Stimulated activated naive B cell treated with anti-CD40 and anti-IgM and Interleukin-4, amounts not matched to agents 10 μg/mL and 1 μg/mL and 100 μg/mL, for 72 hours (primary cell): Measurements from ENCODE around the gene TMED8.

Experiments used
- ATAC-seq, 2 donors: fragments of 150-1000 bp; cut with Tn5 transposase; replicated peaks; 2 replicates each; pipeline ENCODE4 v1.10.0; 2021; ENCODE audit warnings: moderate library complexity in 1 of 2
- DNase-seq: peaks from one replicate; pipeline ENCODE4 v3.0.0; 2021
- H3K27ac Mint-ChIP-seq: one replicate; pipeline ENCODE4 v1.8.0; 2022; ENCODE audit warnings: mild to moderate bottlenecking, mixed read lengths
- H3K27me3 Mint-ChIP-seq, 2 donors: one replicate each; pipeline ENCODE4 v1.8.0; 2022; ENCODE audit warnings: mixed read lengths in 2 of 2
- H3K36me3 Mint-ChIP-seq, 2 donors: one replicate each; pipeline ENCODE4 v1.8.0; 2022; ENCODE audit warnings: mixed read lengths in 2 of 2, mild to moderate bottlenecking in 1 of 2
- H3K4me1 Mint-ChIP-seq, 2 donors: one replicate each; pipeline ENCODE4 v1.8.0; 2022; ENCODE audit warnings: mixed read lengths in 2 of 2, mild to moderate bottlenecking in 1 of 2
- H3K4me3 Mint-ChIP-seq, 2 donors: one replicate each; pipeline ENCODE4 v1.8.0; 2022; ENCODE audit warnings: mild to moderate bottlenecking in 2 of 2, mixed read lengths in 2 of 2, moderate library complexity in 1 of 2
- H3K9me3 Mint-ChIP-seq, 2 donors: one replicate each; pipeline ENCODE4 v1.8.0; 2022; ENCODE audit warnings: mixed read lengths in 2 of 2, mild to moderate bottlenecking in 1 of 2

The TMED8 gene

DNA sequence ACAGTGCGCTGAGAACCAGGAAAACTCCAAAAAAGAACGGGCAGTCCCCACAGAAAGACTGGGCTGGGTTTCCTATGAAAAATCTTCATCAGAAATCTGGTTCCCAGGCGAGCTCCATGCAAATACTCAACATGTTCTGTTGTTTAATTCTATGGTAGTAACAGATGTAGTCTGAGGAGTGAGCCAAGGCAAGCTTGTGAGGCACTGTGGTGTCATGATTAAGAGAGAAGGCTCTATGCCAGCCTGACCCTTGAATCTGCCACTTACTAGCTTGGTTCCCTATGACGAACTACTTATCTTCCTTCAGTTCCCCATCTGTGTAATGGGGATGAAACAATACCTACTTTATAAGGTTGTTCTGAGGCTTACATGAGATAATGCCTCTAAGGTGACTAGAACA lies 66.9 kb downstream of the TMED8 start:
- H3K27ac Mint-ChIP-seq, result no peak overlapping the region
- ATAC-seq (no peak), DNase-seq (no peak)
- peaks cover 8 to 23% of the 10 kb centered on the region in 2 donors for H3K4me1 Mint-ChIP-seq
- H3K36me3 Mint-ChIP-seq, result peaks cover 11 to 27% of the 10 kb centered on the region in 2 donors
- no peaks in the 10 kb centered on the region for H3K9me3 Mint-ChIP-seq
- H3K4me3 Mint-ChIP-seq, result no peak overlapping the region
- H3K27me3 Mint-ChIP-seq, result no peaks in the 10 kb centered on the region

- peaks cover 8 to 23% of the 10 kb centered on the region in 2 donors for H3K4me1 Mint-ChIP-seq
- no peak overlapping the region for H3K27ac Mint-ChIP-seq
- ATAC-seq, result peak in 1 of 2 donors; percentile 48
- no peaks in the 10 kb centered on the region for H3K9me3 Mint-ChIP-seq
- H3K4me3 Mint-ChIP-seq, result no peak overlapping the region
- no peak for DNase-seq
- H3K36me3 Mint-ChIP-seq, result peaks cover 13 to 36% of the 10 kb centered on the region in 2 donors
- H3K27me3 Mint-ChIP-seq, result no peaks in the 10 kb centered on the region
Measured at GRCh38 chr14:77309131-77309530, 67.8 kb downstream of the TMED8 start.

GRCh38 chr14:77306851-77307496 lies 69.9 kb downstream of the TMED8 start:
- Mint-ChIP-seq H3K27ac (no peak overlapping the region), H3K9me3 (no peaks in the 10 kb centered on the region), H3K36me3 (peaks cover 15 to 43% of the 10 kb centered on the region in 2 donors), H3K27me3 (no peaks in the 10 kb centered on the region), H3K4me3 (no peak overlapping the region), H3K4me1 (peaks cover 8 to 23% of the 10 kb centered on the region in 2 donors)
- DNase-seq, result no peak
- peak in 1 of 2 donors; percentile 63 for ATAC-seq

DNA sequence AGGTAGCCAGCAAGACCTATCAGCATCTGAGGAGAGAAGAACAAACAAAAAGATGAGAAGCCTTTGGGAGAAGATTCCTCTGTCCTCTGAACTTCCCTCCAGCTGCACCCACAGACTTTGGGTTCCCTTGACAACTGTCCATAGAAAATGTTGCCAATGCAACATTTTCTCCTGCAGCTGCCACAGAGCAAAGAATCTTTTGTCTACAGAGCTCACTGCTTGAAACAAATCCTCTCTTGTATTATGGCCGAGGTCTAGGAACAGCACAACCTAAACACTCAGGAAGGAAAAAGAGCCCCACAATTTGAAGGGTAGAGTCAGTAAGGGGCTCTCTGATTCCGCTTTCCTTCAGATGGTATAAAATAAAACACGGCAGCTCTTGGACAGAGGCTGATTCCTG lies 70.5 kb downstream of the TMED8 start:
- ATAC-seq, result no peak
- no peaks in the 10 kb centered on the region for H3K9me3 Mint-ChIP-seq
- H3K27me3 Mint-ChIP-seq, result no peaks in the 10 kb centered on the region
- H3K4me3 Mint-ChIP-seq, result no peak overlapping the region
- peaks cover 8 to 23% of the 10 kb centered on the region in 2 donors for H3K4me1 Mint-ChIP-seq
- no peak for DNase-seq
- peak overlapping the region; percentile 67 for H3K27ac Mint-ChIP-seq
- H3K36me3 Mint-ChIP-seq, result peaks cover 13 to 38% of the 10 kb centered on the region in 2 donors

- Mint-ChIP-seq H3K27me3 (no peaks in the 10 kb centered on the region), H3K36me3 (peaks cover 9 to 33% of the 10 kb centered on the region in 2 donors), H3K4me3 (no peak overlapping the region), H3K27ac (no peak overlapping the region), H3K9me3 (no peaks in the 10 kb centered on the region), H3K4me1 (peaks cover 8 to 23% of the 10 kb centered on the region in 2 donors)
- DNase-seq (no peak), ATAC-seq (no peak)
Measured at GRCh38 chr14:77305696-77306095, 71.2 kb downstream of the TMED8 start.

GRCh38 chr14:77303417-77304156 lies 73.3 kb downstream of the TMED8 start:
- peak in 1 of 2 donors; percentile 49 for ATAC-seq
- no peak for DNase-seq
- Mint-ChIP-seq H3K9me3 (no peaks in the 10 kb centered on the region), H3K4me3 (no peak overlapping the region), H3K27me3 (no peaks in the 10 kb centered on the region), H3K27ac (no peak overlapping the region), H3K4me1 (peaks cover 3 to 14% of the 10 kb centered on the region in 2 donors), H3K36me3 (peaks cover 10 to 35% of the 10 kb centered on the region in 2 donors)

- Mint-ChIP-seq H3K9me3 (no peaks in the 10 kb centered on the region), H3K27me3 (no peaks in the 10 kb centered on the region), H3K4me1 (peaks cover 3 to 10% of the 10 kb centered on the region in 2 donors), H3K36me3 (peaks cover 17 to 38% of the 10 kb centered on the region in 2 donors), H3K27ac (no peak overlapping the region), H3K4me3 (no peak overlapping the region)
- peak; percentile 33 to 52 for ATAC-seq
- DNase-seq, result no peak
Measured at GRCh38 chr14:77302926-77303325, 74.0 kb downstream of the TMED8 start.

DNA sequence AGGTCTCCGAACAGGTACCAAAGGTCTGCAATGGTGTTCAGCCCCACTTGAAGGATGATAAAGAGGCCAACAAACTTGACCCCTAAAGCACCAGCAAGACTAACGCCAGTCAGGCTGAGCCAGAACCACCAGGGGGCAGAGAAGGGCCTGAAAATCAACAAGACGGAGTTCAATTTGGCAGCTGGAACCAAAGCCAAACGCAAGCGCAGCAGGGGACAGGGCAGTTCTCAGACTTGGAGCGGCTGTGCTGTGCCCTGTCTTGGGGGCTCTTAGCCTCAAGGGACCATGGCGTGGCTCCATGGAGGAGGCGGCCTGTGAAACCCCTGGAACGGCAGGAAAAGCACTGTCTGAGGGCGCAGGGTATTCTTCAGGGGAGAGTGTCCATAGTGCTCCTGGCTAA lies 75.8 kb downstream of the TMED8 start:
- Mint-ChIP-seq H3K36me3 (peaks cover 31 to 49% of the 10 kb centered on the region in 2 donors), H3K4me1 (no peaks in the 10 kb centered on the region), H3K27ac (no peak overlapping the region), H3K27me3 (no peaks in the 10 kb centered on the region), H3K4me3 (no peak overlapping the region), H3K9me3 (no peaks in the 10 kb centered on the region)
- ATAC-seq, result peak; percentile 75 to 81
- DNase-seq, result peak; percentile 41

DNA sequence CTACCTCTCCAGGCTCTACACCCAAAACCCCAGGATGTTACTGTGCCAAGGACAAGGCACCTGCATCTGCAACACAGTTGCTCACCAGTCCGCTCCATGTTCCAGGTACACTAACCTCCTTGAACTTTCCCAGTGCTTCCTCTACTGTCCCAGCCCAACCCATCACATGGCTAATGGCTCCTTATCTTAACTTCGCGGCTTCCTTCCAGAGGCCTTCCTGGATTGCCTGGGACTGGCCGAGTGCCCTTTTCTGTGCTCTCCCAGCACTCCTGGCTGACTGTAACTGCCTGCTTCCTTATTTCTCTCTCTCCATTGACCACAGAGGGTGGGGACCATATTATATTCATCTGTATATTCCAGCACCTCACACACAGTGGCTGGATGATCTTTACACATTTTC lies 77.1 kb downstream of the TMED8 start:
- Mint-ChIP-seq H3K4me3 (no peak overlapping the region), H3K4me1 (no peaks in the 10 kb centered on the region), H3K36me3 (peaks cover 34 to 55% of the 10 kb centered on the region in 2 donors), H3K27me3 (no peaks in the 10 kb centered on the region), H3K9me3 (no peaks in the 10 kb centered on the region), H3K27ac (no peak overlapping the region)
- ATAC-seq (no peak), DNase-seq (no peak)

DNA sequence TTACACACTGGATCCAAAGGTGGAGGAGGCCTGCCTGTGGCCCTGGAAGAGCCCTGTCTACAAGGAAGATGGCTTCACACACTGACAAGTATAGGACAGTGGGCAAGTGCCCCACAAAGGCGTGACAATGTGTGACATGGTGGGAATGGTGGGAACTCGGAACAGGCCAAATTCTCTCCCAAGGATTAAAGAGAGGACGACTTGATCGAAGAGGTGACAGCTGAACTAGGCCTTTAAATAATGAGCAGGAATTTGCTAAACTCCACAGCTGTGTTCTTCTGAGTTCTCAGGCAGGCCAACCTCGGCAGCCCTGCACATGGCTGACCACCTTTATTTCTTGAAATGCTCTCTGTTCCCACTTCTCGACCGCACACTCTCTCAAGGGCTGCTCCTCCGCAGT lies 80.0 kb downstream of the TMED8 start:
- no peaks in the 10 kb centered on the region for H3K27me3 Mint-ChIP-seq
- no peaks in the 10 kb centered on the region for H3K9me3 Mint-ChIP-seq
- peaks cover 35 to 52% of the 10 kb centered on the region in 2 donors for H3K36me3 Mint-ChIP-seq
- no peak overlapping the region for H3K27ac Mint-ChIP-seq
- DNase-seq, result no peak
- H3K4me3 Mint-ChIP-seq, result no peak overlapping the region
- no peaks in the 10 kb centered on the region for H3K4me1 Mint-ChIP-seq
- no peak for ATAC-seq

DNA sequence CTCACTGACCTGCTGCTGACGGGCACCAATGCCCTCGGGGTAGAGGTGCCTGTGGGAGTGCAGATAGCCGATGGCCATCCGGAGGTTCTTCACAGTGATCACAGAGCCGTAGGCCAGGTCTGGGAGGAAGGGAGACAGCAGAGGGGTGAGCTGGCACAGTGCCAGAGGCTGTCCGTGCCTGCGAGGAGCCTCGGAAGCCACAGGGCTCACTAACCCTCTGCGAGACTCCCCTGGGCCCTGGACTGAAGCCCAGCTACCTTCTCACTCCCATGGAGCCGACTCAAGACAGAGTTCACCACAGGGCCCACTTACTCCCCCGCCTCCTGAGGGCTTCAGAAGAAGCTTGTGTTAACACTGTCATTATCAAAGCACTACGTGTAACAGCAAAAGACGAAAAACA lies 80.7 kb downstream of the TMED8 start:
- H3K4me1 Mint-ChIP-seq, result no peaks in the 10 kb centered on the region
- H3K36me3 Mint-ChIP-seq, result peaks cover 35 to 52% of the 10 kb centered on the region in 2 donors
- ATAC-seq (no peak), DNase-seq (no peak)
- no peak overlapping the region for H3K4me3 Mint-ChIP-seq
- H3K27ac Mint-ChIP-seq, result no peak overlapping the region
- H3K9me3 Mint-ChIP-seq, result no peaks in the 10 kb centered on the region
- H3K27me3 Mint-ChIP-seq, result no peaks in the 10 kb centered on the region

DNA sequence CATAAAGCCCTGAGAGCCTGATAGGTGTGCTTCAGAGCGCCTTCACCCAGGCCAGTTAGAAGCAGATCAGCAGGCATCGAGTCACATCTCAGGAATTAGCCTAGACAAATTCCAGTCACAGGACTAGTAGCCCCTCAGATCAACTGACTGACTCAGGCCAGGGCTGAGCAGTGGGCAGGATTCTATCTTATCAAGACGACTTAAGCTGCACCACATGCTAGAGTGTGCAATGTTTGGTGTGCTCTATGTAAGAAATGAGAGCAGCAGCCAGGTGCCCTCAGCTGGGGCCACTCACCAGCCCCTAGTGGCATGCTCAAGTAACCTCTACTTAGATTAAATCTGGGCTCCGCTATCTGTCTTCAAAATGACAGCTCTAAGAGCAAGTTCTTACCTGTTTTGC lies 86.2 kb downstream of the TMED8 start:
- Mint-ChIP-seq H3K4me3 (no peak overlapping the region), H3K27me3 (no peaks in the 10 kb centered on the region), H3K27ac (no peak overlapping the region), H3K4me1 (no peaks in the 10 kb centered on the region), H3K36me3 (peaks cover 27 to 48% of the 10 kb centered on the region in 2 donors), H3K9me3 (no peaks in the 10 kb centered on the region)
- DNase-seq, result no peak
- ATAC-seq, result no peak

DNA sequence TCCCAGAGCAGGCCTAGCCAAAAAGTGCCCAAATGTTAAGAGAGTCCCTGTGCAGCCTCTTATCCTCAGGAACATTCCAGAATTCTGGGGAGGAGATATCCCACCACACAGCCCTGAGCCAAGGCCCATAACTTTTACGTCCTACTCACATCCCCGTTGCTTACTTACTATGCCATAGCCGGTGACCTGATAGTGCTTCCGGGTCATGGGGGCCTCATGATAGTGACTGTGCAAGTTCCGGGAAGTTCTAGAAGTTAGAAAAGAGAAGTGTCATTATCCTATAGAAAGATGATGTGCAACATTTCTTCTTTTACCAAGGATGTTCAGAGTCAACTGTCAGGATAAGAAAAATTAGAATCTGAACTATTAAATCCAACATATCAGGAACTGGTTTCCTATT lies 90.3 kb downstream of the TMED8 start:
- Mint-ChIP-seq H3K36me3 (peaks cover 40 to 65% of the 10 kb centered on the region in 2 donors), H3K27ac (no peak overlapping the region), H3K27me3 (no peaks in the 10 kb centered on the region), H3K4me1 (no peaks in the 10 kb centered on the region), H3K4me3 (no peak overlapping the region), H3K9me3 (no peaks in the 10 kb centered on the region)
- ATAC-seq (no peak), DNase-seq (no peak)
